Astrocyte of the spinal cord (primary cell): ENCODE results near the gene PRRT1B.
A peak's percentile ranks its signal among the peaks of the same experiment; 100 is the strongest.
"Not testable (repeated sequence)": the region's sequence is repeated elsewhere in the genome, so short reads cannot be mapped to it uniquely, and the experiment has no call there.

ENCODE experiments used
- DNase-seq: peaks from one replicate; pipeline ENCODE4 v3.0.0; 2011; ENCODE audit warnings: low read depth, low spot score
- H3K4me3 ChIP-seq: 2 replicates; pipeline ENCODE4 v1.5.1; 2011; ENCODE audit warnings: low read depth, mild to moderate bottlenecking, low read length, moderate library complexity
- in situ Hi-C: cut with HindIII; loops from 2 replicates; pipeline ENCODE4 v1.10.0; 2017; ENCODE audit warnings: low sequenced_read_pairs
- TF ChIP-seq, protein P1 (sequence below): IDR thresholded peaks from 2 replicates; pipeline ENCODE4 v1.5.1; 2012; ENCODE audit warnings: low read depth, mild to moderate bottlenecking, low read length, inconsistent platforms

The PRRT1B gene

GRCh38 chr9:131502781-131503625 lies 42.3 kb upstream of the PRRT1B start, which contains the start of gene POMT1:
TSS of gene POMT1 (plus strand) at chr9:131502918. CDS start at chr9:131504219, 1,301 bp downstream.
- TF ChIP-seq, protein P1, sequence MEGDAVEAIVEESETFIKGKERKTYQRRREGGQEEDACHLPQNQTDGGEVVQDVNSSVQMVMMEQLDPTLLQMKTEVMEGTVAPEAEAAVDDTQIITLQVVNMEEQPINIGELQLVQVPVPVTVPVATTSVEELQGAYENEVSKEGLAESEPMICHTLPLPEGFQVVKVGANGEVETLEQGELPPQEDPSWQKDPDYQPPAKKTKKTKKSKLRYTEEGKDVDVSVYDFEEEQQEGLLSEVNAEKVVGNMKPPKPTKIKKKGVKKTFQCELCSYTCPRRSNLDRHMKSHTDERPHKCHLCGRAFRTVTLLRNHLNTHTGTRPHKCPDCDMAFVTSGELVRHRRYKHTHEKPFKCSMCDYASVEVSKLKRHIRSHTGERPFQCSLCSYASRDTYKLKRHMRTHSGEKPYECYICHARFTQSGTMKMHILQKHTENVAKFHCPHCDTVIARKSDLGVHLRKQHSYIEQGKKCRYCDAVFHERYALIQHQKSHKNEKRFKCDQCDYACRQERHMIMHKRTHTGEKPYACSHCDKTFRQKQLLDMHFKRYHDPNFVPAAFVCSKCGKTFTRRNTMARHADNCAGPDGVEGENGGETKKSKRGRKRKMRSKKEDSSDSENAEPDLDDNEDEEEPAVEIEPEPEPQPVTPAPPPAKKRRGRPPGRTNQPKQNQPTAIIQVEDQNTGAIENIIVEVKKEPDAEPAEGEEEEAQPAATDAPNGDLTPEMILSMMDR = no peak
- in situ Hi-C loops = no loop called here
- peak; percentile 79 for DNase-seq
- peak within 1 kb of the TSS; percentile 82 for H3K4me3 ChIP-seq

DNA sequence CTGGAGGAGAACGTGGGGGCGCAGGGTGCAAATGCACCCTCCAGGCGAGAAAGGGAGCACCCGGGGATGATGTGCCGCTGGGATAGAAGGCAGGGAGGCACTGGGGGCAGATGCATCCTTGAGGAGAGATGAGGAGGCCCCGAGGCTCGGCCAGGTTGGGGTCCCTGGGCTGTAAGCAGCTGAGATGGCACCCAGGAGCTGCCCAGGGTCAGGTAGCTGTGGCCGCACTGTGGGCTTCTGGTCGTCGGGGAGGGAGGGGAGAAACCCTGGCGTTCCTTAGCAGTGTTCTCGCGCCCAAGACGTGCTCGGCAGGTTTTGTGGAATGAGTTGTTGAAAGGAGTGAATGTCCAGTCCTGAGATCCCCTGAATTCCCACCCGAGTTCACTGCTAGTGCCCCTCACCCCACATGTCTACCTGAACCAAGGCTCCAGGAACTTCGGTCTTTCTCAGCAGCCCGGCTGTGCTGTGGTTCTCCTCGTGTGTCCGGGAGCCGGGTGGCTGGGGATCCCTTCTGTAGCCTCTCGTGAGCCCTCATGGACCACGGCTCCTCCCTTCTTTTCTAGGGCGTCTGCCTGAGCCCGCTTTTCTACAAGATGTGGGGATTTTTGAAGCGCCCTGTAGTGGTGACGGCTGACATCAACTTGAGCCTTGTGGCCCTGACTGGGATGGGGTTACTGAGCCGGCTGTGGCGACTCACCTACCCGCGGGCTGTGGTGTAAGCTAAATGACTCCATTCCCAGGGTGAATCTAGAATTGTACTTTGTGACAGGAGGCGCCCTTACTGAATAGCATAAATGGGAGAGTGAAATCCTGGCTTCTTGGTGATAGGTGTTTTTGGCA lies 41.5 kb upstream of the PRRT1B start:
- H3K4me3 ChIP-seq = peak overlapping the region; percentile 82
- TF ChIP-seq, protein P1 = no peak
- peak; percentile 22 for DNase-seq
- in situ Hi-C loops = no loop called here

DNA sequence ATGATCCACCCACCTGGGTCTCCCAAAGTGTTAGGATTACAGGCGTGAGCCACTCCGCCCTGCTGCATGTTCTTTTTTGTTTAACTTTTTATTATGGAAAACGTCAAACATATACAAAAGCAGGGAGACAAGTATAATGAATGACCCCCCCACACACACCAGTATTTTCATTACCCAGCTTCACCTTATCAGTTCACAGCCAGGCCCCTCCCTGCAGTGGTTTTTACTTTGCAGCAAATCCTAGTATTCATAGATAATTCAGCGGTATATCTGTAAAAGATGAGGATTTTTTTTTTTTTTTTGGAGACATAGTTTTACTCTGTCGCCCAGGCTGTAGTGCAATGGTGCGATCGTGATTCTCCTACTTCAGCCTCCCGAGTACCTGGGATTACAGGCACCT lies 40.3 kb upstream of the PRRT1B start:
- in situ Hi-C loops = no loop called here
- H3K4me3 ChIP-seq = no peak overlapping the region
- TF ChIP-seq, protein P1 = no peak
- DNase-seq = no peak

- no peak for DNase-seq
- in situ Hi-C loops = no loop called here
- no peak overlapping the region for H3K4me3 ChIP-seq
- TF ChIP-seq, protein P1 = no peak
Observed at GRCh38 chr9:131511416-131511815, 33.9 kb upstream of the PRRT1B start.

GRCh38 chr9:131511880-131512279 lies 33.4 kb upstream of the PRRT1B start:
- no peak for DNase-seq
- in situ Hi-C loops = no loop called here
- TF ChIP-seq, protein P1 = no peak
- no peak overlapping the region for H3K4me3 ChIP-seq

- in situ Hi-C loops = no loop called here
- TF ChIP-seq, protein P1 = no peak
- no peak overlapping the region for H3K4me3 ChIP-seq
- no peak for DNase-seq
Observed at GRCh38 chr9:131513177-131513576, 32.1 kb upstream of the PRRT1B start.

GRCh38 chr9:131515559-131516031 lies 29.7 kb upstream of the PRRT1B start:
- H3K4me3 ChIP-seq, DNase-seq, in situ Hi-C loops: not testable (repeated sequence)
